Cardiac muscle cell (in vitro differentiated cells and primary cell): ENCODE results near the gene ACY1. TPM values are rescaled to one million over a fixed set of nuclear protein-coding genes. Genes with fewer than 3 reads are reported as not detected.

Experiments
- DNase-seq, 2 donors: peaks; one replicate each; pipeline versions ENCODE4 v3.0.0 to v3.0.0-alpha.2; 2010 to 2017; ENCODE audit warnings: low read depth in 1 of 2, low spot score in 1 of 2
- H3K27ac ChIP-seq: fragments of 200-600 bp; sonication (generic); 2 replicates; pipeline ENCODE4 v1.5.1; 2016
- H3K27me3 ChIP-seq: fragments of 200-600 bp; sonication (generic); 2 replicates; pipeline ENCODE4 v1.6.0; 2016; ENCODE audit warnings: control low read depth
- H3K36me3 ChIP-seq: fragments of 200-600 bp; sonication (generic); 2 replicates; pipeline ENCODE4 v1.5.1; 2016; ENCODE audit warnings: control low read depth
- H3K4me1 ChIP-seq: fragments of 200-600 bp; sonication (generic); 2 replicates; pipeline ENCODE4 v1.8.1; 2017; ENCODE audit warnings: low read depth, mild to moderate bottlenecking, mixed run types
- H3K4me3 ChIP-seq: fragments of 200-600 bp; sonication (generic); 2 replicates; pipeline ENCODE4 v1.5.1; 2016; ENCODE audit warnings: mild to moderate bottlenecking
- H3K9me3 ChIP-seq: fragments of 200-600 bp; sonication (generic); 2 replicates; pipeline ENCODE4 v1.5.1; 2017; ENCODE audit warnings: low read depth, mild to moderate bottlenecking, control low read depth
- polyA plus RNA-seq: library from polyadenylated mRNA; unstranded; fragments of >200 nt; fragmentation: Nextera tagmentation; extraction: Ambion mirVana; gene quantifications from 2 replicates; pipeline ENCODE4 v1.2.1, GENCODE V29; 2016
- total RNA-seq: library from RNA; depleted of rRNA; stranded (reverse); fragments of >200 nt; gene quantifications from 2 replicates; pipeline ENCODE4 v1.2.3, GENCODE V29; 2016
- TF ChIP-seq, protein P1 (sequence below): IDR thresholded peaks from 2 replicates; pipeline ENCODE4 v1.5.1; 2012; ENCODE audit warnings: low read depth, mild to moderate bottlenecking, low read length

ACY1 gene
- total and polyA plus RNA-seq, 2 experiments from 2014 or later, result 87.7 to 125 TPM

DNA sequence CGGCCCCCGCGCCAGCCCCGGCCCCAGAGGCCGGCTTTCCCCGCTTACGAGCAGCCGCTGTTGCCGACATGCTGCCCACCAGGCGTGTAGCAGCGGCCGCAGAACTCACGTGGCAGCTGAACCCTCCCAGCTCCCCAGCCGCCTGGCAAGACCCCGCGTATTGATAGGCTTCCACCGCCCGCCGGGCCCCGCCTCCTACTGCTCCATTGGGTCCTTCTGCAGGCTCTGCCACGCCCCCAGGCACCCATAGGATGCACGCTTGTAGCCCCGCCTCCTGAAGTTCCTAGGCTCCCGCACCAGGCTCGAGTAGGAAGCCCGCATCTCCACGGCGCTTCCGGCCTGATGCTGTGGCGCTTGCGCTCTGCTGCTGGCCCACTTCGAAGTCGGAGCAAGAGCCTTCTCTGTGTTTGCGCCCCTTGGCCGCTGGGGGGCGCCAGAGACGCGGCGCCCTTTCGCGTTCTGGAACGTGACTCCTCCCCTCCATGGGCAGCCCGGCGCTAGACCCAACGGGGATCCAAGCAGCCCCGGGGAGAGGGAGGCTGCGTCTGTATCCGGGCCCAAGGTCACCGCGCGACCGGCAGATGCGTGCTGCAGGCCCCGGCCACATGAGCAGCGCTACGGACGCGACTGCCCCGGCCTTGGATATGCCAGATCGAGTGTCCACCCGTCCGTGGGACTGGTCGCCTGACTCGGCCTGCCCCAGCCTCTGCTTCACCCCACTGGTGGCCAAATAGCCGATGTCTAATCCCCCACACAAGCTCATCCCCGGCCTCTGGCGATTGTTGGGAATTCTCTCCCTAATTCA is 41.3 kb upstream of the ACY1 start, which contains the start of the genes PARP3 and RRP9:
Gene PARP3 (plus strand): TSS at position 566 of the 805 bp plus-strand sequence. CDS start 993 bp downstream, outside the sequence.
Gene RRP9 (minus strand): TSS at position 107 of the 805 bp plus-strand sequence. CDS start 37 bp downstream, at position 70.
- peak within 1 kb of the TSS; percentile 71 for H3K4me3 ChIP-seq
- H3K9me3 ChIP-seq, result no peaks in the 10 kb centered on the region
- peaks cover 15% of the 10 kb centered on the region for H3K4me1 ChIP-seq
- DNase-seq, result peak; percentile 100
- peak within 1 kb of the TSS; percentile 81 for H3K27ac ChIP-seq
- TF ChIP-seq, protein P1, sequence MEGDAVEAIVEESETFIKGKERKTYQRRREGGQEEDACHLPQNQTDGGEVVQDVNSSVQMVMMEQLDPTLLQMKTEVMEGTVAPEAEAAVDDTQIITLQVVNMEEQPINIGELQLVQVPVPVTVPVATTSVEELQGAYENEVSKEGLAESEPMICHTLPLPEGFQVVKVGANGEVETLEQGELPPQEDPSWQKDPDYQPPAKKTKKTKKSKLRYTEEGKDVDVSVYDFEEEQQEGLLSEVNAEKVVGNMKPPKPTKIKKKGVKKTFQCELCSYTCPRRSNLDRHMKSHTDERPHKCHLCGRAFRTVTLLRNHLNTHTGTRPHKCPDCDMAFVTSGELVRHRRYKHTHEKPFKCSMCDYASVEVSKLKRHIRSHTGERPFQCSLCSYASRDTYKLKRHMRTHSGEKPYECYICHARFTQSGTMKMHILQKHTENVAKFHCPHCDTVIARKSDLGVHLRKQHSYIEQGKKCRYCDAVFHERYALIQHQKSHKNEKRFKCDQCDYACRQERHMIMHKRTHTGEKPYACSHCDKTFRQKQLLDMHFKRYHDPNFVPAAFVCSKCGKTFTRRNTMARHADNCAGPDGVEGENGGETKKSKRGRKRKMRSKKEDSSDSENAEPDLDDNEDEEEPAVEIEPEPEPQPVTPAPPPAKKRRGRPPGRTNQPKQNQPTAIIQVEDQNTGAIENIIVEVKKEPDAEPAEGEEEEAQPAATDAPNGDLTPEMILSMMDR, result peak; percentile 99
- H3K27me3 ChIP-seq, result no peaks in the 10 kb centered on the region
- H3K36me3 ChIP-seq, result peaks cover 2% of the 10 kb centered on the region

DNA sequence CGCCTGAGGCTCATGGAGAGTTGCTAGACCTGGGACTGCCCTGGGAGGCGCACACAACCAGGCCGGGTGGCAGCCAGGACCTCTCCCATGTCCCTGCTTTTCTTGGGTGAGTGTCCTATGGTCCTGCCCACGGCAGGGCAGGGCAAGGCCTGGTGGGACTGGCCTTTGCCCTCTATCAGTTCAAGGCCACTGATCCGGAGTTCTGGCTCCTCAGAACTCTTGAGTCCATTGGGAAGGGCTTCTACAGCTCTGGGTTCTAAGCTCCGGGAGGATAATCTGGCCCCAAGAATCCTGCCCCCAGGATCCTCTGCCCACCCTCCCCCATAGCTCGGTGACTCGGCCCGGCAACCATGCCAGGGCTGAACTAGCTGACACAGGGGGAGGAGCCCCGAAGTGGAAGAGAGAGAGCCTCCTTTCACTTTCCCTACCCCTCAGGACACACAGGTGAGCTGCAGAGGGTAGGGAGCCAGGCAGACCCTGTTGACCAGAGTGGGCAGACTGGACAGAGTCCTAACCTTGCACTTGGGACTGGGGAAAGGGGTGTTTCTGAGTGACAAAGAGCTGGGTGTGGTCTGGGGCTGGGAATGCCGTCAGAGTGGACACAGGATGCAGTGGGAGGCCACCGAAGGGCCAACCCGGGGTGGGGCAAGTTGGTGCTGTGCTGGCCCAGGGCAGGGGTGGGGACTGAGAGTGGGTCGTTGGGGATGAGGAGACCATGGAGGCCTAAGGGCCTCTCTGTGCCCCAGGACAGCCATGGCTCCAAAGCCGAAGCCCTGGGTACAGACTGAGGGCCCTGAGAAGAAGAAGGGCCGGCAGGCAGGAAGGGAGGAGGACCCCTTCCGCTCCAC is 40.5 kb upstream of the ACY1 start:
- peak overlapping the region; percentile 0 for H3K4me3 ChIP-seq
- H3K4me1 ChIP-seq, result peaks cover 15% of the 10 kb centered on the region
- peak overlapping the region; percentile 81 for H3K27ac ChIP-seq
- no peaks in the 10 kb centered on the region for H3K9me3 ChIP-seq
- peak in 1 of 2 donors; percentile 62 for DNase-seq
- H3K36me3 ChIP-seq, result no peaks in the 10 kb centered on the region
- no peaks in the 10 kb centered on the region for H3K27me3 ChIP-seq
- TF ChIP-seq, protein P1, result no peak

DNA sequence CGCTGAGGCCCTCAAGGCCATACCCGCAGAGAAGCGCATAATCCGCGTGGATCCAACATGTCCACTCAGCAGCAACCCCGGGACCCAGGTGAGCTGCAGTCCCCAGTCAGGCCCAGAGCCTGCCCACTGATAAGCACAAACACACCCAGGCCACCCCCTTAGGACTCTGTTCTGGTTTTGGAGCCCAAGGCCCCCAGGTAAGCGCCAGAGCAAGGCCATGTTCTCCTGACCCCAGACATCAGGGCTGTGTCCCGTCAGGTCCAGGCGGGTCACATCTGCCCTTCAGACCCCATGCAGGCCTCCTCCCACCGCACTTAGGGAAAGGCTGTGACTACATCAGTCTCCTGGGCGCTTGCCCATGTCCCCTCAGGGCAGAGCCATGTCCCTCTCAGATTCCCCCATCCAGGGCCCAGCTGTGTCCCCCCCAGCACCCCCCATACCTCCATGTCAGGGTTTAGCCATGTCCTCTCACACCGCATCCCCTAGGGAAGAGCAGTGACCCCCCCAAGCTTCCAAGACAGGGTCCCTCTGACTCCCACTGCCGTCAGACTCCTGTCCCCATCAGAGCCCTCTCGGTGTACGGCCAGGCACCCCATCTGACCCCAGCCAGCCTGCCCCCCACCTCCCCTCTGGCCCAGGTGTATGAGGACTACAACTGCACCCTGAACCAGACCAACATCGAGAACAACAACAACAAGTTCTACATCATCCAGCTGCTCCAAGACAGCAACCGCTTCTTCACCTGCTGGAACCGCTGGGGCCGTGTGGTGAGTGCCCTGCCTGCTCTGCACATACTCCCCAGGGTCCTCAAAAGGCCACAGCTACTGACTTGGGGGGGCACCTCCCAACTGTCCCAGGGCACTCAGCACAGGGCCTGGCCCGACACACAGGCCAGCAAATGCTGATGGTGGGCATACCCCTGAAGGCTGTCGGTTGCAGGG is 39.6 kb upstream of the ACY1 start:
- peaks cover 15% of the 10 kb centered on the region for H3K4me1 ChIP-seq
- no peaks in the 10 kb centered on the region for H3K36me3 ChIP-seq
- no peaks in the 10 kb centered on the region for H3K27me3 ChIP-seq
- no peak for DNase-seq
- H3K9me3 ChIP-seq, result no peaks in the 10 kb centered on the region
- no peak overlapping the region for H3K4me3 ChIP-seq
- TF ChIP-seq, protein P1, result no peak
- H3K27ac ChIP-seq, result no peak overlapping the region

DNA sequence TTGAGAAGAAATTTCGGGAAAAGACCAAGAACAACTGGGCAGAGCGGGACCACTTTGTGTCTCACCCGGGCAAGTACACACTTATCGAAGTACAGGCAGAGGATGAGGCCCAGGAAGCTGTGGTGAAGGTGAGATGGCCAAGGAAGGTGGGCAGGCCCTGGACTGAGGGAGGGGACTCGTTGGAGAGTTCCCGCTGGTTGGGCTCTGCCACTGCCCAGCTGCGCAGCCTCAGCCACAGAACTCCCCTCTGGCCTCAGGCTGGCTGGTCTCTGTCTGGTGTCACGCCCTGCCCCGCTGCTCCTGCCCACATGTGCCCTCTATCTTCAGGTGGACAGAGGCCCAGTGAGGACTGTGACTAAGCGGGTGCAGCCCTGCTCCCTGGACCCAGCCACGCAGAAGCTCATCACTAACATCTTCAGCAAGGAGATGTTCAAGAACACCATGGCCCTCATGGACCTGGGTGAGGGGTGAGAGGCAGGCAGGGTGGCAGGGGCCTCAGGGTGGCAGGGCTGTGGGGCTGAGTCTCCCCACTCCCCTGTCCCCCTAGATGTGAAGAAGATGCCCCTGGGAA is 38.8 kb upstream of the ACY1 start:
- no peaks in the 10 kb centered on the region for H3K36me3 ChIP-seq
- TF ChIP-seq, protein P1, result no peak
- H3K27me3 ChIP-seq, result no peaks in the 10 kb centered on the region
- H3K4me3 ChIP-seq, result no peak overlapping the region
- DNase-seq, result no peak
- no peak overlapping the region for H3K27ac ChIP-seq
- H3K9me3 ChIP-seq, result no peaks in the 10 kb centered on the region
- peaks cover 15% of the 10 kb centered on the region for H3K4me1 ChIP-seq
